BE2C (cell line): ENCODE data around the gene PIK3R6.

Source experiments
- DNase-seq: peaks from one replicate; pipeline ENCODE4 v3.0.0-alpha.2; 2020
- H3K27me3 ChIP-seq: fragments of 250-450 bp; sonication (Bioruptor Pico); 2 replicates; pipeline ENCODE4 v1.5.1; 2020; ENCODE audit warnings: mild to moderate bottlenecking
- H3K36me3 ChIP-seq: fragments of 250-450 bp; sonication (Bioruptor Pico); 2 replicates; pipeline ENCODE4 v1.5.1; 2020; ENCODE audit warnings: mild to moderate bottlenecking
- H3K4me1 ChIP-seq: fragments of 250-450 bp; sonication (Bioruptor Pico); 2 replicates; pipeline ENCODE4 v1.5.1; 2020
- H3K4me3 ChIP-seq: 2 replicates; pipeline ENCODE4 v1.5.1; 2011; ENCODE audit warnings: low read depth, low read length
- H3K9me3 ChIP-seq: fragments of 250-450 bp; sonication (Bioruptor Pico); 2 replicates; pipeline ENCODE4 v1.5.1; 2020
- TF ChIP-seq, protein P1 (sequence below): IDR thresholded peaks from 2 replicates; pipeline ENCODE4 v1.5.1; 2012; ENCODE audit warnings: mild to moderate bottlenecking, low read depth, low read length

The PIK3R6 gene

GRCh38 chr17:8762012-8762411 lies 105.5 kb downstream of the PIK3R6 start:
- Histone ChIP-seq H3K36me3 (no peaks in the 10 kb centered on the region), H3K9me3 (no peaks in the 10 kb centered on the region), H3K27me3 (no peaks in the 10 kb centered on the region; the same call in none of the 2 replicates), H3K4me1 (no peaks in the 10 kb centered on the region), H3K4me3 (no peak overlapping the region)
- no peak for DNase-seq
- TF ChIP-seq, protein P1, sequence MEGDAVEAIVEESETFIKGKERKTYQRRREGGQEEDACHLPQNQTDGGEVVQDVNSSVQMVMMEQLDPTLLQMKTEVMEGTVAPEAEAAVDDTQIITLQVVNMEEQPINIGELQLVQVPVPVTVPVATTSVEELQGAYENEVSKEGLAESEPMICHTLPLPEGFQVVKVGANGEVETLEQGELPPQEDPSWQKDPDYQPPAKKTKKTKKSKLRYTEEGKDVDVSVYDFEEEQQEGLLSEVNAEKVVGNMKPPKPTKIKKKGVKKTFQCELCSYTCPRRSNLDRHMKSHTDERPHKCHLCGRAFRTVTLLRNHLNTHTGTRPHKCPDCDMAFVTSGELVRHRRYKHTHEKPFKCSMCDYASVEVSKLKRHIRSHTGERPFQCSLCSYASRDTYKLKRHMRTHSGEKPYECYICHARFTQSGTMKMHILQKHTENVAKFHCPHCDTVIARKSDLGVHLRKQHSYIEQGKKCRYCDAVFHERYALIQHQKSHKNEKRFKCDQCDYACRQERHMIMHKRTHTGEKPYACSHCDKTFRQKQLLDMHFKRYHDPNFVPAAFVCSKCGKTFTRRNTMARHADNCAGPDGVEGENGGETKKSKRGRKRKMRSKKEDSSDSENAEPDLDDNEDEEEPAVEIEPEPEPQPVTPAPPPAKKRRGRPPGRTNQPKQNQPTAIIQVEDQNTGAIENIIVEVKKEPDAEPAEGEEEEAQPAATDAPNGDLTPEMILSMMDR, result no peak

GRCh38 chr17:8758137-8758596 lies 109.3 kb downstream of the PIK3R6 start, which contains the start of gene SPDYE4:
Gene SPDYE4, minus strand, starts transcription at chr17:8758546. Its CDS starts 164 bp downstream, at chr17:8758382.
- no peaks in the 10 kb centered on the region for H3K4me1 ChIP-seq
- peaks cover 6% of the 10 kb centered on the region for H3K27me3 ChIP-seq

GRCh38 chr17:8757189-8757588 lies 110.3 kb downstream of the PIK3R6 start:
- DNase-seq, result no peak
- H3K4me3 ChIP-seq, result no peak overlapping the region
- H3K36me3 ChIP-seq, result no peaks in the 10 kb centered on the region
- H3K9me3 ChIP-seq, result no peaks in the 10 kb centered on the region
- TF ChIP-seq, protein P1, result no peak
- H3K27me3 ChIP-seq, result peaks cover 6% of the 10 kb centered on the region
- no peaks in the 10 kb centered on the region for H3K4me1 ChIP-seq

More at GRCh38 chr17:8758137-8758596, 109.3 kb downstream of the PIK3R6 start, which contains the start of gene SPDYE4:
- DNase-seq, result no peak
- H3K36me3 ChIP-seq, result no peaks in the 10 kb centered on the region
- no peaks in the 10 kb centered on the region for H3K9me3 ChIP-seq
- TF ChIP-seq, protein P1, result no peak
- no peak within 1 kb of the TSS for H3K4me3 ChIP-seq

GRCh38 chr17:8755590-8756255 lies 111.8 kb downstream of the PIK3R6 start:
- Histone ChIP-seq H3K9me3 (no peaks in the 10 kb centered on the region), H3K4me1 (no peaks in the 10 kb centered on the region), H3K36me3 (no peaks in the 10 kb centered on the region), H3K27me3 (peaks cover 6% of the 10 kb centered on the region), H3K4me3 (no peak overlapping the region)
- TF ChIP-seq, protein P1, result no peak
- DNase-seq, result no peak

DNA sequence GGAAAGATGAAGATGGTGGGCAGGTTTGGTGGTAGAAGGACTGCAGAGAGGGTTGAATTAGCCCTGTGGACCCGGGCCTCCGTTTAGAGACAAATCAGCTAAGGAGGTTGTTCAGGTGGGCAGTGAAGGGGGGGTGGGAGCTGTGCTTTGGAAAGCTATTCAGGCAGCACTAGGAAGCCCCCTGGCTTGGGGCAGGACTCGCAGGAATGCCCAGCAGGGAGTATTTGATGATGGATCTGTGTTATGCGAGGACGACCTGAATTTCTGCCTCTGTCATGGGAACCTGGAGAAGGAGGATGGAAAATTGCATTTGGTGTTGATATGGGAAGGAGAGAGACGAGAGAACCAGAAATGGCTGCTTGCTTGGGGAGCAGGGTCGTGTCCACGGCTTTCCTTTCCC lies 112.6 kb downstream of the PIK3R6 start:
- H3K36me3 ChIP-seq, result no peaks in the 10 kb centered on the region
- H3K4me1 ChIP-seq, result no peaks in the 10 kb centered on the region
- H3K9me3 ChIP-seq, result no peaks in the 10 kb centered on the region
- peaks cover 6% of the 10 kb centered on the region for H3K27me3 ChIP-seq
- H3K4me3 ChIP-seq, result no peak overlapping the region
- TF ChIP-seq, protein P1, result no peak
- no peak for DNase-seq

DNA sequence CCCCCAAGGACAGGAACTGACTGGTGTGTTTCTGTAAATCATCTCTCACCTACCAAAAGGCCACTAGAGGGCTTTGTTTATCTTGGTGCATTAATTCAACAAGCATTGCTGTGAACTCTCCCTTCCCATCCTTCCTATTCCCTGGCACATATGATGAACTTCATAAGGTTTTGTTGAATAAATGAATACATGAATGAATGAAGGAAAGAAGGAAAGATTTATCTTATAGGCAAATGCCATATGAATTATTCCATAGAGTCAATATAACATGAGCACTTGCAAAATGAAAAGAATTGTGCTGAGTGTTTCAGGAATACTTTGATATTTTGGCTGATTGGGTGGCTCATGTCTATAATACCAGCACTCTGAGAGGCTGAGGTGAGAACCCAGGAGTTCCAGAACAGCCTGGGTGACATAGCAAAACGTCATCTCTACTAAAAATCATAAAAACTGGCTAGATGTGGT lies 113.5 kb downstream of the PIK3R6 start:
- Histone ChIP-seq H3K4me3 (no peak overlapping the region), H3K4me1 (no peaks in the 10 kb centered on the region), H3K9me3 (no peaks in the 10 kb centered on the region), H3K36me3 (no peaks in the 10 kb centered on the region), H3K27me3 (peaks cover 6% of the 10 kb centered on the region)
- no peak for DNase-seq
- TF ChIP-seq, protein P1, result peak; percentile 35
